GM23248 (cell line): ENCODE results near the gene MAMDC2.

Source experiments
- EZH2 ChIP-seq: fragments of 200-600 bp; sonication (generic); IDR thresholded peaks from 2 replicates; pipeline ENCODE4 v1.6.1; 2018; ENCODE audit warnings: antibody characterized with exemption, mild to moderate bottlenecking; ENCODE audit not compliant: insufficient read depth, poor library complexity, severe bottlenecking
- EZH2phosphoT487 ChIP-seq: fragments of 200-600 bp; sonication (generic); IDR thresholded peaks from 2 replicates; pipeline ENCODE4 v1.6.1; 2018; ENCODE audit warnings: antibody characterized with exemption, moderate library complexity, mild to moderate bottlenecking, low read depth; ENCODE audit not compliant: insufficient read depth

- TF ChIP-seq EZH2 (no peak), EZH2phosphoT487 (no peak)
These were observed 80.0 kb downstream of the MAMDC2 start for GRCh38 chr9:70123695-70124094.
